H9 (cell line): ENCODE data around the gene PHF1. TPM values are rescaled to one million over a fixed set of nuclear protein-coding genes. Genes with fewer than 3 reads are reported as not detected.

ENCODE experiments used
- DNase-seq: peaks from one replicate; pipeline ENCODE4 v3.0.0-alpha.2; 2017
- H2AFZ ChIP-seq: one replicate; pipeline ENCODE4 v1.6.1; 2013; ENCODE audit warnings: mild to moderate bottlenecking, low read length, control low read depth, moderate library complexity
- H2AK5ac ChIP-seq: 2 replicates; pipeline ENCODE4 v1.6.1; 2013; ENCODE audit warnings: low read length, control low read depth, mixed read lengths; ENCODE audit not compliant: insufficient read length
- H2BK120ac ChIP-seq: one replicate; pipeline ENCODE4 v1.6.1; 2013; ENCODE audit warnings: low read depth, mild to moderate bottlenecking, low read length, control low read depth, inconsistent platforms; ENCODE audit not compliant: poor library complexity, severe bottlenecking
- H2BK12ac ChIP-seq: 2 replicates; pipeline ENCODE4 v1.6.1; 2013; ENCODE audit warnings: low read length, control low read depth, mixed read lengths, low read depth; ENCODE audit not compliant: insufficient read length
- H2BK15ac ChIP-seq: 2 replicates; pipeline ENCODE4 v1.6.1; 2013; ENCODE audit warnings: low read depth, low read length, control low read depth
- H2BK20ac ChIP-seq: one replicate; pipeline ENCODE4 v1.6.1; 2013; ENCODE audit warnings: low read depth, mild to moderate bottlenecking, low read length, control low read depth, inconsistent platforms; ENCODE audit not compliant: poor library complexity, severe bottlenecking
- H2BK5ac ChIP-seq: 2 replicates; pipeline ENCODE4 v1.6.1; 2013; ENCODE audit warnings: low read length, control low read depth, mixed read lengths; ENCODE audit not compliant: insufficient read length
- H3K14ac ChIP-seq: 2 replicates; pipeline ENCODE4 v1.6.1; 2013; ENCODE audit warnings: low read length, control low read depth; ENCODE audit not compliant: insufficient read depth
- H3K18ac ChIP-seq: 2 replicates; pipeline ENCODE4 v1.6.1; 2013; ENCODE audit warnings: low read depth, mild to moderate bottlenecking, mixed read lengths, low read length, control low read depth; ENCODE audit not compliant: insufficient read length
- H3K23ac ChIP-seq: 2 replicates; pipeline ENCODE4 v1.6.1; 2013; ENCODE audit warnings: low read length, control low read depth, mixed read lengths, low read depth; ENCODE audit not compliant: insufficient read length
- H3K23me2 ChIP-seq: 2 replicates; pipeline ENCODE4 v1.6.1; 2013; ENCODE audit warnings: low read depth, mild to moderate bottlenecking, mixed read lengths, low read length, control low read depth; ENCODE audit not compliant: insufficient read length, poor library complexity, severe bottlenecking
- H3K27ac ChIP-seq: 2 replicates; pipeline ENCODE4 v1.5.1; 2013; ENCODE audit warnings: low read length, control low read depth, mixed read lengths, low read depth; ENCODE audit not compliant: insufficient read length
- H3K27me3 ChIP-seq: 2 replicates; pipeline ENCODE4 v1.6.1; 2013; ENCODE audit warnings: low read length, control low read depth, inconsistent platforms; ENCODE audit not compliant: insufficient read depth
- H3K4ac ChIP-seq: 2 replicates; pipeline ENCODE4 v1.6.1; 2013; ENCODE audit warnings: low read depth, mild to moderate bottlenecking, control low read depth, inconsistent platforms, low read length, moderate library complexity
- H3K4me1 ChIP-seq: 2 replicates; pipeline ENCODE4 v1.6.1; 2013; ENCODE audit warnings: low read length, control low read depth, inconsistent platforms; ENCODE audit not compliant: insufficient read depth
- H3K4me2 ChIP-seq: 2 replicates; pipeline ENCODE4 v1.6.1; 2013; ENCODE audit warnings: low read length, control low read depth, mixed read lengths; ENCODE audit not compliant: insufficient read length, insufficient read depth
- H3K56ac ChIP-seq: 2 replicates; pipeline ENCODE4 v1.6.1; 2013; ENCODE audit warnings: low read depth, mild to moderate bottlenecking, mixed read lengths, low read length, control low read depth; ENCODE audit not compliant: insufficient read length
- H3K79me1 ChIP-seq: 2 replicates; pipeline ENCODE4 v1.6.1; 2013; ENCODE audit warnings: low read depth, mild to moderate bottlenecking, moderate library complexity, low read length, control low read depth, inconsistent platforms; ENCODE audit not compliant: insufficient read depth, poor library complexity, severe bottlenecking
- H3K79me2 ChIP-seq: 2 replicates; pipeline ENCODE4 v1.6.1; 2013; ENCODE audit warnings: low read length, control low read depth, inconsistent platforms; ENCODE audit not compliant: insufficient read depth
- H3K9ac ChIP-seq: 2 replicates; pipeline ENCODE4 v1.6.1; 2013; ENCODE audit warnings: low read length, control low read depth, mixed read lengths; ENCODE audit not compliant: insufficient read length; ENCODE audit errors: extremely low read depth
- H3K9me3 ChIP-seq: one replicate; pipeline ENCODE4 v1.6.1; 2013; ENCODE audit warnings: low read depth, low read length, inconsistent platforms; ENCODE audit not compliant: control insufficient read depth
- H3T11ph ChIP-seq: one replicate; pipeline ENCODE4 v1.6.1; 2013; ENCODE audit warnings: mild to moderate bottlenecking, low read length, control low read depth, inconsistent platforms
- H4K20me1 ChIP-seq: one replicate; pipeline ENCODE4 v1.6.1; 2013; ENCODE audit not compliant: control insufficient read depth, insufficient read length, insufficient read depth
- H4K5ac ChIP-seq: 2 replicates; pipeline ENCODE4 v1.6.1; 2013; ENCODE audit warnings: low read depth, mild to moderate bottlenecking, mixed read lengths, low read length, control low read depth; ENCODE audit not compliant: insufficient read length
- H4K8ac ChIP-seq: replicated peaks from 2 replicates; pipeline ENCODE4 v1.6.1; 2013; ENCODE audit warnings: low read length, control low read depth, mixed read lengths, low read depth; ENCODE audit not compliant: insufficient read length
- H4K91ac ChIP-seq: 2 replicates; pipeline ENCODE4 v1.6.1; 2013; ENCODE audit warnings: low read depth, mild to moderate bottlenecking, moderate library complexity, mixed read lengths, low read length, control low read depth; ENCODE audit not compliant: insufficient read length
- H3K27ac Mint-ChIP-seq, 3 experiments: 2 replicates in 2 of 3; 3 replicates in 1 of 3; pipeline ENCODE4 v1.8.0; 2020 to 2021; ENCODE audit warnings: mixed read lengths in 3 of 3, mild to moderate bottlenecking in 1 of 3, moderate library complexity in 1 of 3
- H3K27me3 Mint-ChIP-seq: 2 replicates; pipeline ENCODE4 v1.8.0; 2021; ENCODE audit warnings: low read depth, mild to moderate bottlenecking, moderate library complexity, mixed read lengths
- H3K36me3 Mint-ChIP-seq, 3 experiments: 2 replicates in 2 of 3; 3 replicates in 1 of 3; pipeline ENCODE4 v1.8.0; 2020 to 2021; ENCODE audit warnings: low read depth in 3 of 3, mixed read lengths in 3 of 3; ENCODE audit not compliant: insufficient read depth in 1 of 3
- H3K4me1 Mint-ChIP-seq, 2 experiments: 2 replicates each; pipeline ENCODE4 v1.8.0; 2020; ENCODE audit warnings: mixed read lengths in 2 of 2
- H3K4me3 Mint-ChIP-seq, 2 experiments: 2 replicates in 1 of 2; 3 replicates in 1 of 2; pipeline ENCODE4 v1.8.0; 2020 to 2021; ENCODE audit warnings: mild to moderate bottlenecking in 2 of 2, mixed read lengths in 2 of 2, moderate library complexity in 1 of 2
- H3K9me3 Mint-ChIP-seq, 2 experiments: 2 replicates in 1 of 2; 3 replicates in 1 of 2; pipeline ENCODE4 v1.8.0; 2020; ENCODE audit warnings: mild to moderate bottlenecking in 2 of 2, mixed read lengths in 2 of 2, moderate library complexity in 1 of 2
- CTCF ChIP-seq: fragments of 200-600 bp; sonication (generic); conservative IDR thresholded peaks from 3 replicates; pipeline ENCODE4 v1.8.0; 2021; ENCODE audit warnings: antibody characterized with exemption, mild to moderate bottlenecking
- WGBS: extraction: QIAGEN DNeasy Blood & Tissue Kit; methylation state at CpG from one replicate; pipeline ENCODE4 v1.1.7; 2013; ENCODE audit warnings: missing lambda C conversion rate, low lambda C conversion rate, mixed read lengths; ENCODE audit not compliant: insufficient read length; ENCODE audit errors: extremely low coverage; 5-methylcytosine and 5-hydroxymethylcytosine counted together
- total RNA-seq: library from RNA; stranded (reverse); gene quantifications from 2 replicates; pipeline ENCODE4 v1.2.1, GENCODE V29; 2021

PHF1 gene
- total RNA-seq, 1 experiment from 2014 or later, result 56.8 TPM

- Histone ChIP-seq H3K9me3 (no peaks in the 10 kb centered on the region), H3K23me2 (no peaks in the 10 kb centered on the region), H2BK15ac (no peak overlapping the region), H3K27ac (no peak overlapping the region), H2BK120ac (no peak overlapping the region), H3K9ac (no peak overlapping the region), H3K4me2 (no peak overlapping the region), H3K56ac (no peak overlapping the region), H4K8ac (no peak overlapping the region), H3K4ac (no peak overlapping the region), H3K4me1 (no peaks in the 10 kb centered on the region), H2BK5ac (no peak overlapping the region), H4K5ac (no peak overlapping the region), H3T11ph (no peak overlapping the region), H3K14ac (no peak overlapping the region), H2BK20ac (no peak overlapping the region), H3K79me2 (no peaks in the 10 kb centered on the region), H2BK12ac (no peak overlapping the region), H2AFZ (no peak overlapping the region), H3K18ac (no peak overlapping the region), H3K23ac (no peak overlapping the region), H3K79me1 (no peaks in the 10 kb centered on the region), H3K27me3 (no peaks in the 10 kb centered on the region), H4K20me1 (no peaks in the 10 kb centered on the region), H2AK5ac (no peak overlapping the region), H4K91ac (no peak overlapping the region)
- H3K27me3 Mint-ChIP-seq, result no peaks in the 10 kb centered on the region; the same call in 1 of the 2 replicates
- H3K9me3 Mint-ChIP-seq, result no peaks in the 10 kb centered on the region
- no peak overlapping the region for H3K27ac Mint-ChIP-seq
- no peak for DNase-seq
- 0 out of 4 replicates have a peak, but pooled peaks cover 0 to 4% of the 10 kb centered on the region in 2 experiments for H3K4me1 Mint-ChIP-seq
- no peak overlapping the region for H3K4me3 Mint-ChIP-seq
- no CpG with 5 or more reads among the region's 3 CpGs for WGBS
- TF ChIP-seq CTCF, result no peak
- H3K36me3 Mint-ChIP-seq, result peaks cover 70 to 92% (median 87%) of the 10 kb centered on the region in 3 experiments; a peak in 6 of 7 replicates
Observed at GRCh38 chr6:33445119-33445603, 34.3 kb downstream of the PHF1 start.
